ENCODE measurements around the gene ZNF281.
"Not testable (repeated sequence)": the region's sequence is repeated elsewhere in the genome, so short reads cannot be mapped to it uniquely, and the experiment has no call there.

The ZNF281 gene

DNA sequence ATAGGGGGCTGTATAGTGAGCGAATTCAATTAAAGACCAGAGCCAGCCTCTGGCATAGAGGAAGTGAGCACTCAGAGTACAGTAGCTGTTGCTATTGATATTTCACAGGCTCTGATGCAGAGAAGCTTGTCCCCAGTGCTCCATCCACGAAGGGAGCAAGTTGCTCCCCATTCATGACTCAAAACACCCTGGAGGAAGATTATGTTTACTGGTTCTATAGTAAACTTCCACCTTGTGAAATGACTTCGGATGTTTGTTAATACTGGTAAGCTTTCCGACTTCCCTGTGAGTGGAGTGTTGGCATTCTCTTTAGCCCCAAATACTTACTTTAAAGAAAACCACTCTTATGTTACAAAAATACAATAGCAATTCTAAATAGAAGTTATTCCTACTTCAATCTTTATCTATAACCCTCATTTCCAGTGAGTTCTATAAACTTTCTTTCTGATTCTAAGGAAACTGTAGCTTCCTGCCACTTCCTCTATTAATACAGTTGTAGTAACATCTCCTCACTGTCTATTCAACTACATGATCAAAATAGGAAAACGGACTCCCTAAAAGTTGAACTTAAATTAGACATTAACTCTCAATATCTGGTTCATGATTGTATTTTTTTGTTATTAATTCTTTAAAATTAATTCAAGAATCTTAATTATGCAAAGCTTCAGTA lies 46.4 kb downstream of the ZNF281 start:
- no peak for DNase-seq

DNA sequence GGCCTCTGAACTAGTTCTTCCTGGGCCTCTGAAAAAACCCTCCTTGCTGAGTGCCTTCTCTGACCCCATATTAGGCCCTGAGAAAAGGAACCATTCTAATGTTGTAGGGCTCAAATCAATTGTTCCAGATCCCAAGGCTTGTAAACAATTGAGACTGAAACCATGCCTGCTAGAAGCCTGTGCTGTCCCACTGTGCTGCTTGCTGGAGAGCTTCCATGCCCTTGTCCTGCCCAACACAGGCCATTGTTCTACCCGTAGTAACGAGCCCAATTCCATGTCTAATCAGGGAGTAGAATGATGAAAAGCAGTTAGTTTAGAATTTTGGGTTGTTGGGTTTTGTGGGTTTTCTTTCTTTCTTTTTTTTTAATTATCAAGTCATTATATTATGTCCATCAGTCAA lies 47.4 kb downstream of the ZNF281 start:
- DNase-seq: no peak

DNA sequence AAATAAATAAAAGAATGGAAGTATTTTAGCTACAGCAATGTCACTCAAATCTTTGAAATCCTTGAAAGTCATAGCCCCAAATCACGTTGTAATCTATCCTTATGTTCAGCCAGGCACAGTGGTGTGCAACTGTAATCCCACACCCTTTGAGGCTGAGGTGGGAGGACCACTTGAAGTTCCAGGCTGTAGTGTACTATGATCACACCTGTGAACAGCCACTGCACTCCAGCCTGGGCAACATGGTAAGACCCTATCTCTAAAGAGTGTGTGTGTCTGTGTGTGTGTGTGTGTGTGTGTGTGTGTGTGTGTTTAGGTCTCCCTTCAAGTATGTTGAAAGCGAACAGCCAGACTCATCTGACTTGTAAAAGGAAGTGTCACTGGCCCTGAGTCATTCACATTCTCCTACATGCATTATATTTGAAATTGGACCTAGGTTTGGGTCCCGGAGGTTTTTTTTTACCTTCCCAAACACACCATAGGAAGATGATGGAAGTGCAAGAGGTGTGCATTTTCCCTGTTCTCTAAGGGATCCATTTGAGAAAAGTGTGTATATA lies 50.1 kb downstream of the ZNF281 start:
- no peak for DNase-seq

DNA sequence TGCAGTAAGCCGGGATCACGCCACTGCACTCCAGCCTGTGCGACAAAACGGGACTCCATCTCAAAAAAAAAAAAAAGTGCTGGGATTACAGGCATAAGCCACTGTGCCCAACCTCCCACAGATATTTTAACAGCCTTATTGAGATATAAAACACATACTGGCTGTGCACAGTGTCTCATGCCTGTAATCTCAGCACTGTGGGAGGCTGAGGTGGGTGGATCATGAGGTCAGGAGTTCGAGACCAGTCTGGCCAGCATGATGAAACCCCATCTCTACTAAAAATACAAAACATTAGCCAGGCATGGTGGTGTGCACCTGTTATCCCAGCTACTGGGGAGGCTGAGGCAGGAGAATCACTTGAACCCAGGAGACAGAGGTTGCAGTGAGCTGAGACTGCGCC lies 51.9 kb downstream of the ZNF281 start:
- not testable (repeated sequence) for DNase-seq

DNA sequence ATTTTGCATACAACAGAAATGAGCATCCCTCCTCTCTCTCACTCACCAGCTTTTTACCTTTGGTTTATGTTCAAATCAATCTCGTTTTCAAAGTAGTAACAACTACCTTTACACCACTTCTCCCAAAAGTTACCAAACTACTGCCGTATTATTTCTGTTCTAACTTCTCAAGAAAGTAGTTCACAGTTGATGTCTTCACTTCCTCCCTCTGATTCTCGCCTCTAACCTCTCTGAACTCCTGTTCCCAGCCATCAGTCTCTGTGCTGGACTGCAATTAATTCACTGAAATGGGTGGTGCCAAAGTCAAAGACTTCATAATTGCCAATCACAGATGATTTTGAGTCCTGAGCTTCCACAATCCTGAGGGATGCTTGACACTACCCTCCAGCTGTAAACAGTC lies 54.0 kb downstream of the ZNF281 start:
- no peak for DNase-seq
